Right renal pelvis (tissue), 4 donors: ENCODE results near the gene MAP3K3. TPM values are rescaled to one million over a fixed set of nuclear protein-coding genes. Genes with fewer than 3 reads are reported as not detected.
"Not testable (repeated sequence)": the region's sequence is repeated elsewhere in the genome, so short reads cannot be mapped to it uniquely, and the experiment has no call there.

Source experiments
- DNase-seq, 4 donors: peaks; one replicate each; pipeline ENCODE4 v3.0.0-alpha.2; 2013; ENCODE audit warnings: low read depth in 4 of 4, low spot score in 3 of 4, missing footprints in 1 of 4
- polyA plus RNA-seq, 4 donors: library from polyadenylated mRNA; unstranded; fragments of 120-200 nt; gene quantifications; one replicate each; pipeline ENCODE4 v1.2.1, GENCODE V29; 2013; ENCODE audit not compliant: insufficient read length in 4 of 4

The MAP3K3 gene
- polyA plus RNA-seq, 4 donors, result 29.1 to 32.9 (median 29.7) TPM

DNA sequence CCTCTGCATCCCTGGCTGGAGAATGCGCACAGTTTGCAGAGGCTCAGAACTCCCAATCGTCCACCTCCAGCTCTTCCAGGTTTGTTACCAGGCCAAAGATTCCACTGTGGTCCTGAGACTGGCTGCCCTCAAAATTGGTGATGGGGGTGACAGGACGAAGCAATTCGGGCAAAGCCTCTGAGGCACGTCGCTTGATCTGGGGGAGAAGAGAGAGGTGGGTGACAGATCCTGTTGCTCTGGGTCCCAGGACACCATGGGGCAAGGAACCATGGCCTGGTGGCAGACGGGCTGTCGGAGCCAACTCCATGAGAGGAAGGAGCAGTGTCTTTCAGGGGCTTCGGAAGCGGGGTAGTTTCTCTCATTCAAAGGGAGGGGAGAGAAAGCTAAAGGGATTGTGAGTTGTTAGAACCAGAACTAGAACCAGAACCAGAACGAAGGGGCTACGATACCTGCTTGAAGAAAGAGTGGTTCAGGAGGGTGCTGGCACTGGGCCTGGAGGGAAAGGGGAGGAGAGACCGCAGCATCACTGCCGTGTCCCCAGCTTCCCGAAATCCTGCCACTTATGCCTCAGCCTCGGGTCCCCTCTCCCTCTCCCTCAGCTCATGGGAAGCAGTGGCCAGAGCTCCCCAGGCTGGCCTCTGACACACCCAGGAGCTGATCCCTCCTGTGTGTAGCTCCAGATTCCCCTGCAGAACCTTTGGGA, 81.5 kb downstream of the MAP3K3 start:
- no peak for DNase-seq

DNA sequence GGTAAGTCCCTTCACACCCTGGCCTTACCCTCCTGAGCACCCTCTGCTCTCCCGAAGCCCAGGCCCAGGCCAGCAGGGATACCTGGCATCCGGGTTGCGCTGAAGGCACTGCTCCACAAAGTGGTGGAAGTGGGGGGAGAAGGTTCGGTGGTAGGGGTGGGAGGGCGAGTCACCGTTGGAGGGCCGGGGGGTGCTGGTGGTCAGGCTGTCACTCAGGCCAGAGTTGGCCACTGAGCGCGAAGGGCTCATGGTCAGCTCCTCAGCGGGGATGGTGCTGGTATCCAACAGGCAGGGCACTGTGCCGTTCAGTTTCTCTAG, 82.0 kb downstream of the MAP3K3 start:
- DNase-seq, result no peak

DNA sequence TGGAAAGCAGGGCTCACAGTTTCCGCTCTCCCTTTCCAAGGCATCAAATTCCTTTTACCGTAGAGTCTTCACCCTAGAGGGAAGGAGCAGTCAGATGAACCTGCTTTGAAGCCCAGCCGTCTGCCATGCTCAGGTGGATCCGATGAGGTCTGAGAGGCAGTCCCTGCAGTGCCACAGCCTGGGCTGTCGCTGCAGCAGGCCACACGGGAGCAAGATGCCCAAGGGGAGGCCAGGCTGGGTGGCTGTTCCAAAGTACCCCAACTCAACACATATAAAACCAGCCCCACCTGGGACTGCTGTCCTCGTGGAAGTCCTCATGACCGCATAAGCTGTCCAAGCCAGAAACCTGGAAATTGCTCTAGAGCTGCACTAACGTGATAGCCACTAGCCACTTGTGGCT, 82.6 kb downstream of the MAP3K3 start:
- DNase-seq, result no peak

DNA sequence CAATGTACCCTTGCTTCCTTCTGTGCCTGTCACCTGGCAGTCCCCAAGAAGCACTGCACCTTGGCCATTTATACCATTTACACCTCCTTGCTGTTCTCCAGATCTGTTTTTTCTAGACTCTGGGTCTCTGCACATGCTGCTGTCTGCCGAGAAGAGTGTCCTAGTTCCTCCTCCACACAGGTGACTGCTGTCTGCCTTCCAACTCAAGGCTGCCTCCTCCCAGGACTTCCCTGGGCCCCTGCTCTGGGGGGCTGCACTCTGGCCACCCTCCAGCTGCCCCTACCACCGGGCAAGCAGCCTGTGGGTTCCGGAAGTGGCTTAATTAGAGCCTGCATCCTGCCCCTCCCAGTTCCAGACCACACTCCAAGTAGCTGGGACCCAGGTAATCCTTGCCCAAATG, 83.4 kb downstream of the MAP3K3 start:
- DNase-seq, result no peak

DNA sequence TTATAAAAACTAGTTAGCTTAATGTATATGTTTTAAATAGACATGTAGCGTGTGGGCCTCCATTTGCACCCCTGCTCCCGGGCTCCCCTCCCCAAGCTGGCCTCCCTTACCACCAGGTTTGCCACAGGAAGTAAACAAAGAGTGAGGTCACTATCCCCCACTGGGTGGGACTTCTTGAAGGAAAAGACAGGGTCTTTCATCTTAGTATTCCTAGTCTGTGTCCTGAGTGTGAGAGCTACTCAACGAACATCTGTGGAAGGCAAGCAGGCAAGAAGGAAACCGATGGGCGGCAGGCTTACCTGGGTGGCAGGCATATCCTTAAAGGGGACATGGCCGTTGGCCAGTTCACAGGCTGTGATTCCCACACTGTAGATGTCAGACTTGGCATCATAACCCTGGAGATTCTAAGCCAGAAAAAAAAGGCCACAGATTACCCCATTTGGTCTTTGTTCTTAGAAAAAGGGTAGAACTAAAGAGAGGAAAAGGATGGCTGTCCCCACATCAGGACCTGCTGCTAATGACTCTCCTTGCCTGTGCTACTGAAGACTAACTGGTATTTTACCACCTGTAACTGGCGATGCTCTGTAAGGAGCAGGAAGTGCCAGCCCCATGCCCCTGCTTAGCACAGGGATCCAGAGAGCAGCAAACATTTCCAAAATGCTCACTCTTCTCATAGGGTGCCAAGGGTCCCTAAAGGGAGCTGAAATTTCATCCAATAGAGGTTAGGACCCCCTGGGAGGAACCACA, 84.3 kb downstream of the MAP3K3 start:
- DNase-seq, result no peak

DNA sequence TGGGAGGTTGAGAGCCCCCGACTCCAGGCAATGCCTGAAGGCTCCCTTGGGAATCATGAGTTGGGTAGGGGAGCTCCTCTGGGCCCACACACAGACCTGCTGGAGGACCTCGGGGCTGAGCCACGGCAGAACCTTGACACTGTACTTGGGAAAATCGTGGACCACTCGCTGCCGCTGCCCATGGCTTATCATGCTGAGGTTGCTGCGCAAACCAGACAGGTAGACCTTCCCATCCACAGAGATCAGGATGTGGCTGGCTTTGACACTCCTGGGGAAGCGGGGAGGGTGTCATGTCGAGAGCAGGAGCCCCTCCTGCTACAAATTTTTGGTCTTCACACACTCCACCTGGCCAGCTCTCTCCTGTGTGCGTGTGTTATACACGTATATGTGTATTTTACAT, 84.9 kb downstream of the MAP3K3 start:
- no peak for DNase-seq

DNA sequence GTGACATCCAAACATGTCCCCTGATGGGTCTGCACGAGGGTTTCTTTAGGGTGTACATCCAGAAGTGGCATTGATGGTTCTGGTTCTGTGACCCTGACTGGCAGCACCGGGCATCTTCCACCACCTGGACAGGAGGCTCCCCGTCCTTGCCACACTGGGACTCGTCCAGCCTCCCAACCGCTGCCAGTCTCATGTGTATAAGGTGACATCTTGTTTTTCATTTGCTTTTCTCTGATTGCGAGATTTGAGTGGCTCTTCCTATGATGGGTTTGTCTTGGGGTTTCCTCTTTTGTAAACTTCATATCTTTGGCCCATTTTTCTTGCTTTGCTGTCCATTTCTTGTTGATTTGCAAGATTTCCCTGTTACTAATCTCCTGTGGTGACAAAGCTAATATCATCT, 86.9 kb downstream of the MAP3K3 start:
- no peak for DNase-seq

DNA sequence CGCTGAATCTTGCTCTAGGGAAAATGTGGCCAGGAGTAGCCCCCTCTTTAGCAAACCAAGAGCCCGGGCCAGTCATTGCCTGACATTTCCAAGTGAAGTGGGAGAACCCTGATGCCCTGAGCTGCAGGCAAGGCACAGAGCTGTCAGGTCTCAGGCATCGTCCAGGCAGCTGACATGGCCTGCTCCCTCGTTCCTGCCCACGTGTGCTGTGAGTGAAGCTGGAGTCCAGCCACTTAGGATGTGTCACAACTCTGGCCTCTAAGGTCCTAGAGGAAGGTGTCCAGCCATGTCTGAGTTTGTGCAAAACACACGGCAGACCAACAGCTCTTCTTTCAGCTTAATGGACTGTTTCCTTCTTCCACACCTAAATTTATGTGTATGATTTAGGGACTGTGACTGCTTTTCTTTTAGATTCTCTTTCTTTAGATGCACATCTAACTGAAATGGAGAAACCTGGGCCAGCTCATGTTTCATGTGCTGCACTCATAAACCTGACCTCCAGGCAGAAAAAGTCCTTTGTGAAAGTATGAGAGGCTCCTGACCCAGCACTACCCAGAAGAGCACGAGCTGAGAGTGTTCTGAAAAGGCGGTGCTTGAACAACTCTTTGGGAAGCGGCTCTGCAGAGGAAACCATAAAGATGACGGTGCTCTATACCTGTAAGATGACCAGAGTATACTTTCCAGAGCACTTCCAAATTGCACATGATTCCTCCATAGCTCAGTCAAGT, 92.5 kb downstream of the MAP3K3 start:
- peak in 1 of 4 donors; percentile 7 for DNase-seq

DNA sequence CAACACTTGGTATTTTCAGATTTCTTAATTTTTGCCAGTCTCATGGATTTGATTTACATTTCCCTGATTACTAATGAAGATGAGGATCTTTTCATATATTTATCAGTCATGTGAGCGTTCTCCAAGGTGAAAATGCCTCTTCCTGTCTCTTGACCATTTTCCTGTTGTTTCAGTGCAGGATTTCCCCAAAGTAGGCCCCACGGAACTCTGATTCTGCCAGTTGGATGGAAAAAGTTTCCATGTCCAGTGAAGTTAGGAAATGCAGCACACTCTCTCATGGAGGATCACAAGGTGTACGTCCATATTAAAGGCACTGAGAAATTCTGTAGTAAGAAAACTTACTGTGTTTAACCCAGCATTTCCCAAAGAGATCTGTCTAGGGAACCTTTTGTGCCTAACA, 94.2 kb downstream of the MAP3K3 start:
- DNase-seq, result no peak

DNA sequence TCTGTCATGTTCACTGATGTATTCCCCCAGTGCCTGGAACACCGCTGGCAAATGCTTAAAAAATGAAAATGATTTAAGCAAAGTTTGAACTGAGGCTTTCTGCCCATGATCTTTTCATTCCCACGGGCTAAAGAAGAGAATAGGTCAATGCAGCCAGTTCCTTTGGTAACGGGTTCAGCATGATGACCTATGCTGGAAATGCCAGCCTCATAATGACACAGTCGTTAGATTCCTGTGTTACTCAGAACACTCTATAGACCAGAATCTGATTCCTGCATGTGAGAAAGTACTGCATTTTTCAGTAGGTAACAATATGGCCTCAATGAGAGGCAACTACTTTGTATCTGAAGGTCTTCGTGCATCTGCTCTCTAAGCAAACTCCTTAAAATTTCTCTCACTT, 96.8 kb downstream of the MAP3K3 start:
- DNase-seq, result no peak

DNA sequence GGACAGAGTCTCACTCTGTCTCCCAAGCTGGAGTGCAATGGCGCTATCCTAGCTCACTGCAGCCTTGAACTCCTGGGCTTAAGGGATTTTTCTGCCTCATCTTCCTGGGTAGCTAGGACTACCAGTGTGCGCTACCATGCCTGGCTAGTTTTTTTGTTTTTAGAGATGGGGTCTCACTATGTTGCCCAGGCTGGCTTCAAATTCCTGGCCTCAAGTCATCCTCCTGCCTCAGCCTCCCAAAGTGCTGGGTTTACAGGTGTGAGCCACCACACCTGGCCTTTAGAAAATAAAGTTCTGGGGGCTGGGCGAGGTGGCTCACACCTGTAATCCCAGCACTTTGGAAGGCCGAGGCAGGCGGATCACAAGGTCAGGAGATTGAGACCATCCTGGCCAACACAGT, 98.0 kb downstream of the MAP3K3 start:
- not testable (repeated sequence) for DNase-seq

DNA sequence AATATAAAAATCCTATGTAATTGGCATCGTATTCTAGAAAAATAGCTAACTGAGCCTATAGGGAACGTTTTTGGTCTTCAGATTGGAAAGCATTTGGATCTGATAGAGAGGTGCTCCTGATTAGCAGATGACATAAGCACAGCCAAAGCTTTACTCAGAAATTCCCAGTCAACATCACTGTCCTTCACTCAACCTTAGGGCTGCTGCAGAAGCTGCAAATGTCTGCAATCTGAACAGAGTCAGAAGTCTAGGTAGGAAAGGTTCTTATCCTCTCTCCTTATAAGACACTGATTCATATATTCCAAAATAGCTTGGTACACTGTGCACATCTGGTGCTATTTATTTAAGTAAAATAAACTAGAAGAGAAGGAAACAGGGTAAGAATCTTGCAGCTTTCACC, 100.2 kb downstream of the MAP3K3 start:
- DNase-seq, result no peak

DNA sequence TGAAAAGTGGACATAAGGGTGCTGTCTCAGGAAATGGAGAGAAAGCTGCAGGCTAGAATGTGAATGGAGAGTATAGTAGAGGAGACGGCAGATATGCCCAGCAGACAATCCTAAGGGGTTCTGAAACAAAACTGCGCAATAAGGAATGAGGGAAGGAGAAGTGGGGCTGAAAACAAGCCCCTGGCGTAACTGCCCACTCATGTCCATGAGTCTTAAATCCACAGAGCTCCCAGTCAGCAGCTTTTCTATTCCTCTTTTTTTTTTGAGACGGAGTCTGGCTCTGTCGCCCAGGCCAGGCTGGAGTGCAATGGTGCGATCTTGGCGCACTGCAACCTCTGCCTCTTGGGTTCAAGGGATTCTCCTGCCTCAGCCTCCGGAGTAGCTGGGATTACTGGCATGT, 113.5 kb downstream of the MAP3K3 start:
- no peak for DNase-seq

DNA sequence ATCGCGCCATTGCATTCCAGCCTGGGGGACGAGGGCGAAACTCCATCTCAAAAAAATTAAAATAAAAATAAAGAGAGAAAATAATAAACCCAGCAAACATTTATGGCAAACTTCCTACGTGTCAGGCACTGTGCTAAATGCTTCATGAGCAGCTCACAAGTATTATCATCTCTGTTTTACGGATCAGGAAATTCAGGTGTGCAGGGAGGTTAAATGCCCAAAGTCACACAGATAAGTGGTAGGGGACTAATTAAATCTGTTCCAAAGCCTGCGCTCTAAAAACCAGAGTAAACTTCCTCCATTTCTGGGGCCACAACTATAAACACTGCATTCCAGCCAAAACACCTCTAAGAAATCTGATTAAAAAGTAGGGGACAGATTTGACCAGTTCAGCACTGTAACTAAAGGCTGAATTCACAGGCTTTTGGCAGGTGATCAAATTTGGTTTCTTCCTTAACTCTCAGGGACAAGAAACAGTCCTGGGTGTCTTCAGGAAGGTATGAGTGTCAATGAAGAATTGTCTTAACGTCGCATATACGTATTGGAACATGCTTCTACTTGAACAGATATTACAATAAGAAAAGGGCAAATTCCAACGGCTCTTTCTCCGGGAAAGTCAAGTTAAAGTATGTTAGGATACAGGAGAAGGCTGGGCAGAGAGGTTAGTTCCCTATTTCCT, 118.4 kb downstream of the MAP3K3 start:
- peak in 2 of 4 donors; percentile 5 to 9 for DNase-seq

DNA sequence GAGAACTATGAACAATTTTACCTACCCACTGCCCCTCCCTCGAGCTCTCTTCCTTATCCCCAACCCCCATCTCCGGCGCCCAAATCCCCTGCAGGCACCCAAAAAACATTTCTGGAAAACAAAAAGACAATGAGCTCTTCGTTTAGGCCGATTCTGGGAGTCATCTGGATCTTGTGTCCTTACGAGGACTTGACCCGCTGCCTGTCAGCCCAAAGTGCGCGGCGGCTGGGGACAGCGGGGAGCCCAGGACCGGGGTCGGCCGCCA, 118.9 kb downstream of the MAP3K3 start:
- peak in 3 of 4 donors; percentile 0 to 41 (median 2) for DNase-seq

DNA sequence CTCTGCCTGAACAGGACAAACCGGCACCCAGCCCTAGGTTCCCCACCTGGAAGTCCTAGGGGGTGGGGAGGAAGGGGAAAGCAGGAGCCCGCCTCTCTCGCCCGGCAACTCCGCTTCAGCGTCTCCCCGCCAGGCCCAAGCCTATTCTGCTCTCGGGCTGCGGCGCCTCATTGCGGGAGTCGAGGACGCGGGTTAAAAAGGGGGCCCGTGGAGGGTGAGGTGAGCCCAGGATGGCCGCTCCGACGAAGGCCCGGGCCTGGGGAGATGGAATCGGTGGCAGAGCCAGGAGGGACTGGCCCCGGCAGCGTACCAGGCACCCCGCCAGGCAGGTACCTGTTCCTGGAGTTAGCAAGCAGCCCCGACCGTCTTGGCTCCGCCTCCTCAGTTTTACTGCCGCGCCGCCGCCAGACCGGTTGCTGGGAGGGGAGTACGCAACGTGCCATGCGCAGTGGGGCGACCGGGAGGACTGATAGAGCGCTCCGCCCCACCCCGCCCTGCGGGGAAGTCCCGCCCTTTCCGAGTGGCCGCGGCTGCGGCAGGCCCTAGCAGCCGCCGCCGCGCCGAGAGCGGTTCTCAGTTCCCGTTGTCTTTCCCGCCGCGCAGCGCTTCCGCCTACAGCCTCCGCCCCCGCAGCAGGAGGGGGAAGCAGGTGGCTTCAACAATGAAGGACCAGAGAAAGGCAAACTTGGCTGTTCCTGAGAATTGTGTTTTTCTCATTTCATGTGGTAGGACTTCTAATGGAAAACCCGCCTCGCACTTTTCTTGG, 119.4 kb downstream of the MAP3K3 start, which contains the start of gene STRADA:
TSS of gene STRADA (minus strand) at position 392 of the 766 bp plus-strand sequence. CDS start 13,430 bp downstream, outside the sequence.
- DNase-seq, result peak; percentile 90 to 96 (median 94)
